GM12872 (cell line): ENCODE data around the gene ACAD9.

Experiments
- CTCF ChIP-seq: IDR thresholded peaks from 3 replicates; pipeline ENCODE4 v1.5.1; 2011; ENCODE audit warnings: low read depth, mild to moderate bottlenecking, low read length, moderate library complexity; ENCODE audit not compliant: insufficient read depth

Gene ACAD9

DNA sequence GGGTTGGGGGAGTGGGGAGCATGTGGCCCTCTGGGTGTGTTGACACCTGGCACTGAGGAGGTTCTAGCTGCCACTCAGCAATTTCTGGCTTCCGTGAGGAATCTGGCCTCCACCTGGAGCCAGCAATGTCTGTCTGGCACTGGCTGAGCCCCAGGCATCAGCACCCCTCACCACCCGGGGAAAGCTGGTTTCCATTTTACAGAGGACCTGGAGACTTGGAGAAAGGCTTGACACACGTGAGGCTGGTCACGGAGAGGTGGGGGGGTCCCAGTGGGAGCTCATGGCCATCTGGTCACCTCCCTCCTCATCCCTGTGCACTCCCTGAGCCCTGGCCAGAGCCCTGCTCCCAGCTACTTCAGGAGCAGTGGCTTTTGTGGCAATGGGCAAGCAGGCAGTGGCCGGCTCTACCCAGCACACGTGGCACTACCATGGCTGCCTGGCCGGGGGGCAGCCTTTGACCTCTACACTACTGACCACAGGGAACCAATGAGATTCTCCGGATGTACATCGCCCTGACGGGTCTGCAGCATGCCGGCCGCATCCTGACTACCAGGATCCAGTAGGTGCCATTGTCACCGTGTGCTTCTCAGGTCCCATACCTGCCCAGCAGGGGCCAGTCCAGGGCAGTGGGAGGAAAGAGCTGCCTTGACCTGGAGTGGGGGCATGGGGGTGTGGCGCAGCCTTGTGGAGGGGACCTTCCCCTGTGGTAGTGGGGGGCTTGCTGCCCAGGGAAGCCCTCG lies 28.5 kb downstream of the ACAD9 start:
- TF ChIP-seq CTCF, result no peak

GRCh38 chr3:128908951-128909350 lies 29.5 kb downstream of the ACAD9 start:
- TF ChIP-seq CTCF, result no peak

DNA sequence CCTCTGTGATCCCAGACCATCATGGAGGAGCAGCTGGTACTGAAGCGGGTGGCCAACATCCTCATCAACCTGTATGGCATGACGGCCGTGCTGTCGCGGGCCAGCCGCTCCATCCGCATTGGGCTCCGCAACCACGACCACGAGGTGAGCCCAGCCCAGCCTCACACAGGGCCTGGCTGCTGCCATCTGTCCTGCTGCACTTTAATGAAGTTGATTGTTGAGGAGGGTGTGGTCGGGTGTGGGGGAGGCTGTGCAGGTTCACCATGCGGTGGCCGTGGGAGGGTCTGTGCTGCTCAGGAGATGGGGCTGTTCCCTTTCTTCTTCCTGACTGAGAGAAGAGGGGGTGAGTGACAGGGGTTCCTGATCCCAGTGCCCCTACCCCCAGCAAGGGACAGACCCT lies 30.6 kb downstream of the ACAD9 start:
- no peak for TF ChIP-seq CTCF

DNA sequence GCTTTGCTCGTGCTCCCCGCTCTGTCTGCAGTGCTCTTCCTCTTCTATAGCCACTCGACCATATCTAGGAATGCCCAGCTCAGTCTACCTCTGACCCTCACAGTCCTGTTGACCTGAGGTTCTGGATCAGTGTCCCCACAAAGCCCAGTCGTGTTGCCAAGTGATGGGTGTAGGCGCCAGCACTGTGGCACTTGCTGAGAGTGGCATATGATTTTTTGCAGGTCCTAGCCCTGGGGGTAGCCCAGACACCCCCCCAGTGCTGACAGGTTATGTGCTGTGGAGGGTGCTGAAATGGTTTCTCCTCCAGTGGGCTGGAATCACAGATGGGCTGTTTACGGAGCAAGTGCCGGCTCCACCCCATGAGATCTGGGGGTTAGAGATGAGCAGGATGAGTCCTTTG lies 32.5 kb downstream of the ACAD9 start:
- TF ChIP-seq CTCF, result no peak

DNA sequence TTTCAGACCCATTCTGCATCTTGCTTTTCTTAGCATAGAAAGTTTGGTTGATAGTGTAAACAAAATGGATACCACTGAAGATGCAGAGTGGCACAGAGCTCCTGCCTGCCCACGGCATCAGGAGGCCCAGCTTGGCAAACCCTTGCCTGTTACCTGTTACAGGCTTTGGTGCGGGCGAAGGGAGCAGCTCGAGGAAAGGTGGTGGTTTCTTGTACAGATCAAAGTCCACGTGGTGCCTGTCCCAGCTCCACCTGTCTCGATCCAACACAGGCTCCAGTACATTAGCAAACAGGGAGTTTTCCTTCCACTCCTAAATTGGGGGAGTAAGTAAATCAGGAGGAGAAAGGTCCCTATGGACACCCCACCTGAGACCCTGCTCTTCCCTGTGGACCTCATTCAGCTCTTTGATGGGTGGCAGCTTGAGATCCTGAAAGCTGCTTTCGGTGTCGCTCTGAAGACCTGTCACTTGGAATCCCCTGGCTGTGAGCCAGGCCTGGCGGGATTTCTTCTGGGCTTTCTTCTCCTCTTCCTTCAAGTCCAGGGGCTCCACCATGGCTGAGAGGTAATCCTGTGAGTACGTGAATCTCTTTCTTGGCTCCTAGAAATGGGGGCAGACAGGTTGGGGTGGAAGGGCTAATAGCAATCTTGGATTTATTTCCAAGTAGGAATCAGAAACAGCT lies 35.7 kb downstream of the ACAD9 start:
- TF ChIP-seq CTCF, result no peak

- no peak for TF ChIP-seq CTCF
These were observed 37.9 kb downstream of the ACAD9 start for GRCh38 chr3:128917291-128917690.

DNA sequence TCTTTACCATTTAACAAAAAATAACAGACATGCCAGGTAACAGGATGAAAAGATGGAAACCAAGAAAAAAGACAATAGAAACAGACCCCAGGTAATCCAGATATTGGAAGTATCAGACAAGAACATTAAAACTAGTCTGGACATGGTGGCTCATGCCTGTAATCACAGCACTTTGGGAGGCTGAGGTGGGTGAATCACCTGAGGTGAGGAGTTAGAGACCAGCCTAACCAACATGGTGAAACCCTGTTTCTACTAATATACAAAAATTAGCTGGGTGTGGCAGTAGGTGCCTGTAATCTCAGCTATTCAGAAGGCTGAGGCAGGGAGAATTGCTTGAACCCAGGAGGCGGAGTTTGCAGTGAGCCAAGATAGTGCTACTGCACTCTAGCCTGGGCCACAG lies 40.6 kb downstream of the ACAD9 start:
- no peak for TF ChIP-seq CTCF
